Glutamatergic neuron (in vitro differentiated cells): ENCODE data around the gene TJP1. TPM values are rescaled to one million over a fixed set of nuclear protein-coding genes. Genes with fewer than 3 reads are reported as not detected.

ENCODE experiments used
- DNase-seq: peaks from one replicate; pipeline ENCODE4 v3.0.0; 2022
- H3K27ac Mint-ChIP-seq: one replicate; pipeline ENCODE4 v1.8.0; 2020; ENCODE audit warnings: mild to moderate bottlenecking, mixed read lengths, inconsistent platforms; ENCODE audit not compliant: unreplicated experiment
- H3K27me3 Mint-ChIP-seq: one replicate; pipeline ENCODE4 v1.8.0; 2020; ENCODE audit warnings: mild to moderate bottlenecking, moderate library complexity, mixed read lengths, inconsistent platforms; ENCODE audit not compliant: unreplicated experiment
- H3K36me3 Mint-ChIP-seq: one replicate; pipeline ENCODE4 v1.8.0; 2020; ENCODE audit warnings: mild to moderate bottlenecking, mixed read lengths, inconsistent platforms; ENCODE audit not compliant: unreplicated experiment
- H3K4me1 Mint-ChIP-seq: one replicate; pipeline ENCODE4 v1.8.0; 2020; ENCODE audit warnings: mild to moderate bottlenecking, low read depth, mixed read lengths, inconsistent platforms; ENCODE audit not compliant: unreplicated experiment
- H3K4me3 Mint-ChIP-seq: one replicate; pipeline ENCODE4 v1.8.0; 2020; ENCODE audit warnings: mild to moderate bottlenecking, mixed read lengths, inconsistent platforms; ENCODE audit not compliant: unreplicated experiment
- H3K9me3 Mint-ChIP-seq: one replicate; pipeline ENCODE4 v1.8.0; 2020; ENCODE audit warnings: mild to moderate bottlenecking, moderate library complexity, mixed read lengths, inconsistent platforms; ENCODE audit not compliant: unreplicated experiment
- total RNA-seq: library from RNA; stranded (reverse); fragmentation: NEBNext Ultra II Directional; extraction: Animal tissue kit (Norgen Biotek cat#: 25700); gene quantifications from one replicate; pipeline ENCODE4 v1.2.1, GENCODE V29; 2021; ENCODE audit not compliant: unreplicated experiment
- TF ChIP-seq, protein P1 (sequence below): fragments of 200-600 bp; sonication (generic); IDR thresholded peaks from one replicate; pipeline ENCODE4 v1.5.0; 2021; ENCODE audit not compliant: partially characterized antibody, unreplicated experiment

Gene TJP1
- total RNA-seq, 1 donor from 2014 or later = 129 TPM

DNA sequence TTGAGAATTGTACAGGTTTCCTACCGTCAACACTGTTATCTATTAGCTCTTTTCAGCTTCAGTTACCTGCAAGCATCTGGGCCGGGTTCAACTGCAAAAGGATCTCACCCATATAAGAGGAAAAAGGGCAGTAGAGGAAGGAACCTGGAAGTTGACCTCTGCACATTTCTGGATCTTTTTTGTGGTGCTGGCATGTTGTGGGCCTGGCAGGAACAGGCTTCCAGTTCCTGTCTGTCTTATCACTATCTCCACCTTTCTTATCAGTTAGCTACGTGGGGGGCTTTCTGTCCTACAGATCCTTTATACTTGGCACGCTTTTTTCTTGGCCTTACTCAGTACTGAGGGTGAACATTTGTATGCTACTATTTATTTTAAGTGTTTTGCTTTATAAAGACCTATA lies 42.2 kb upstream of the TJP1 start:
- no peak for DNase-seq
- no peaks in the 10 kb centered on the region for H3K36me3 Mint-ChIP-seq
- H3K9me3 Mint-ChIP-seq = no peaks in the 10 kb centered on the region
- H3K4me1 Mint-ChIP-seq = peaks cover 1% of the 10 kb centered on the region
- TF ChIP-seq, protein P1, sequence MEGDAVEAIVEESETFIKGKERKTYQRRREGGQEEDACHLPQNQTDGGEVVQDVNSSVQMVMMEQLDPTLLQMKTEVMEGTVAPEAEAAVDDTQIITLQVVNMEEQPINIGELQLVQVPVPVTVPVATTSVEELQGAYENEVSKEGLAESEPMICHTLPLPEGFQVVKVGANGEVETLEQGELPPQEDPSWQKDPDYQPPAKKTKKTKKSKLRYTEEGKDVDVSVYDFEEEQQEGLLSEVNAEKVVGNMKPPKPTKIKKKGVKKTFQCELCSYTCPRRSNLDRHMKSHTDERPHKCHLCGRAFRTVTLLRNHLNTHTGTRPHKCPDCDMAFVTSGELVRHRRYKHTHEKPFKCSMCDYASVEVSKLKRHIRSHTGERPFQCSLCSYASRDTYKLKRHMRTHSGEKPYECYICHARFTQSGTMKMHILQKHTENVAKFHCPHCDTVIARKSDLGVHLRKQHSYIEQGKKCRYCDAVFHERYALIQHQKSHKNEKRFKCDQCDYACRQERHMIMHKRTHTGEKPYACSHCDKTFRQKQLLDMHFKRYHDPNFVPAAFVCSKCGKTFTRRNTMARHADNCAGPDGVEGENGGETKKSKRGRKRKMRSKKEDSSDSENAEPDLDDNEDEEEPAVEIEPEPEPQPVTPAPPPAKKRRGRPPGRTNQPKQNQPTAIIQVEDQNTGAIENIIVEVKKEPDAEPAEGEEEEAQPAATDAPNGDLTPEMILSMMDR = no peak
- no peak overlapping the region for H3K4me3 Mint-ChIP-seq
- peaks cover 3% of the 10 kb centered on the region for H3K27me3 Mint-ChIP-seq
- H3K27ac Mint-ChIP-seq = peak overlapping the region; percentile 17

DNA sequence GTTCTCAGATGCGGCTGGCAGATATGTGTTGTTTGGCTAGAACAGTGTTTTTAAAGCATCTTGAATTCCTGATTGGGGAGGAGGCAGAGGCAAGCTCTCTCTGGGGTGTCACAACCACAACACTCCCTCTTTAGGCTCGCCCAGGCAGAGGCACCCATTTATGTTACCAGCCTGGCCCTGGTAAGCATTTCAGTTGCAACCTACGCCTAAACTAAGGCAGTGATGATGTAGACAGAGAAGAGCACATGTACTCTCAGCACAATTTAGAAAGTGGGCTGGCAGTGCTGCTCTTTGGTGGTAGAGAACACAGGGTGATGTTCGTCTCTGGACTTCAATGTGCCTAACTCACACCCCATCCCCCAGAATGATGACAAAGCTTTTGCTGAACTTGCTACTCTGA lies 41.2 kb upstream of the TJP1 start:
- peaks cover 1% of the 10 kb centered on the region for H3K4me1 Mint-ChIP-seq
- no peaks in the 10 kb centered on the region for H3K9me3 Mint-ChIP-seq
- no peak overlapping the region for H3K4me3 Mint-ChIP-seq
- no peak overlapping the region for H3K27ac Mint-ChIP-seq
- H3K27me3 Mint-ChIP-seq = peaks cover 3% of the 10 kb centered on the region
- DNase-seq = no peak
- no peaks in the 10 kb centered on the region for H3K36me3 Mint-ChIP-seq
- TF ChIP-seq, protein P1 = no peak

DNA sequence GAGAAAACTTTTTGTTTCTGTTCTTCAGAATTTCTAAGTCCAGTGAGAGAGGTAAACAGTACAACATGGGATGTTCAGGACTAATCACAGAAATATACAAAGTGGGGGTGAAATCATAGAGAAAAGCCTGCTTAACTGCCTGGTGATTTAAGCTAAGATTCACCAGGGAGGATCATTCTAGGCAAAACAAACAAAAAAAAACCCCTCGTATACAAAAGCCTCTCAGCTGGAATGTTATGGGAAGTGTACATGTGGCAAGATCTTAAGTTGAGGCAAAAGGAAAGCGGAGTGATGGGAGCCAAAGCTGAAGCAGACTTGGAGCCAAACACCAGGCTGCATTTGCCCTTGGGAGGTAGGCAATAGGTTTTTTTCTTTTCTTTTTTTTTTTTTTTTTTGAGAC lies 40.0 kb upstream of the TJP1 start:
- H3K36me3 Mint-ChIP-seq = no peaks in the 10 kb centered on the region
- DNase-seq = no peak
- H3K4me3 Mint-ChIP-seq = no peak overlapping the region
- peaks cover 3% of the 10 kb centered on the region for H3K27me3 Mint-ChIP-seq
- H3K27ac Mint-ChIP-seq = no peak overlapping the region
- H3K9me3 Mint-ChIP-seq = no peaks in the 10 kb centered on the region
- peaks cover 1% of the 10 kb centered on the region for H3K4me1 Mint-ChIP-seq
- TF ChIP-seq, protein P1 = no peak

DNA sequence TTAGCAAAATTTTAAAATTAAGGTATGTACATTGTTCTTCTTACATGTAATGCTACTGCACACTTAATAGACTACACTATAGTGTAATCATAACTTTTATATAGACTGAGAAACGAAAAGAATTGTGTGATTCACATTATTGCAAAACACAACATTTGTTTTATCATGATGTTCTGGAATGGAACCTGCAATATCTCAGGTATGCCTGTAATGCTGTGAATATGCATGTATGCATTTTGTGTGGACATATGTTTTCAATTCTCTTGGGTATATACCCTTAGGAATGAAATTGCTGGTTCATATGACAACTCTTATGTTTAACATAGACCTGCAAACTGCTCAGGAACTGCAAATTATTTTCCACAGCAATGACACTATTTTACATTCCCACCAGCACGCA lies 38.6 kb upstream of the TJP1 start:
- H3K4me1 Mint-ChIP-seq = peaks cover 1% of the 10 kb centered on the region
- no peak for DNase-seq
- H3K4me3 Mint-ChIP-seq = no peak overlapping the region
- H3K27ac Mint-ChIP-seq = no peak overlapping the region
- H3K9me3 Mint-ChIP-seq = no peaks in the 10 kb centered on the region
- TF ChIP-seq, protein P1 = no peak
- no peaks in the 10 kb centered on the region for H3K36me3 Mint-ChIP-seq
- H3K27me3 Mint-ChIP-seq = peaks cover 3% of the 10 kb centered on the region

DNA sequence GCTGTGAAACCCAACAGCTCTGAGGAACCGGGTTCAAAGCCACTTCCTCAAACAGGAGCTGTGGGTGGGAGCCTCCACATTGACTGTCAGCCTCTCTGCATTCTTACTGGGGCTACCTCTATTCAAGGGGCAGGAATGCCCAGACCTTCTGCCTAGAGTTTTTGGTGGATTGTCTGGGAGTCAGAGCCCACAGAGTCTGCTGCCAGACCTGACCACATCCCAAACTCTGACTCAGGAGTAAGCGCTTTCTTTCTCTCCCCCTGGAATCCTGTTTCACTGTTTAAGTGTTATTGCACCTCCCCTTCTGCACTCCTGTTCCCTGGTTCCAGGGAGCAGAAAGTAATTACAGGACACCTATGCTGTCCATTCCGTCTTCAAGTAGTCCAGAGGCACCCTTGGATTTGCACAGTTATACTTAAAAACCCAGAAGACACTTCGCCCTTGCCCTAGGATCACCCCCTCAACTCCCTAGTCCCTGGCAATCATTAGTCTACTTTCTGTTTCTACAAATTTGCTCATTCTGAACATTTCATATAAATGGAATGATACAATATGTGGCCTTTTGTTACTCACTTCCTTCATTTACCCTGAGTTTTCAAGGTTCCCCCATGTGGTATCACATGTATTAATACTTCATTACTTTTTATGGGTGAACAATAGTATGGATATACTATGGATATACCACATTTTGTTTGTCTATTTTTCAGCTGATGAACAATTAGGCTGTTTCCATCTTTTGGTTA lies 37.9 kb upstream of the TJP1 start:
- no peak for DNase-seq
- no peaks in the 10 kb centered on the region for H3K36me3 Mint-ChIP-seq
- H3K4me3 Mint-ChIP-seq = no peak overlapping the region
- TF ChIP-seq, protein P1 = no peak
- H3K27ac Mint-ChIP-seq = no peak overlapping the region
- peaks cover 1% of the 10 kb centered on the region for H3K4me1 Mint-ChIP-seq
- no peaks in the 10 kb centered on the region for H3K9me3 Mint-ChIP-seq
- H3K27me3 Mint-ChIP-seq = peaks cover 3% of the 10 kb centered on the region
